BJ (cell line): ENCODE data around the gene SYAP1. TPM values are rescaled to one million over a fixed set of nuclear protein-coding genes. Genes with fewer than 3 reads are reported as not detected.
A peak's percentile ranks its signal among the peaks of the same experiment; 100 is the strongest.
"Not testable (repeated sequence)": the region's sequence is repeated elsewhere in the genome, so short reads cannot be mapped to it uniquely, and the experiment has no call there.

Experiments
- CTCF ChIA-PET: fragments of 350-600 bp; formaldehyde crosslinking; extraction: SDS; loops from one replicate; lab custom pipeline; 2021; ENCODE audit warnings: antibody characterized with exemption, inconsistent platforms; lab: Yijun Ruan, JAX
- POLR2A ChIA-PET: fragments of 300-600 bp; sonication (Branson Sonifier 250); formaldehyde crosslinking; extraction: SDS; loops from one replicate; lab custom pipeline; 2021; ENCODE audit warnings: antibody characterized with exemption; lab: Charles Lee
- DNase-seq: peaks from one replicate; pipeline ENCODE4 v3.0.0-alpha.2; 2011; ENCODE audit warnings: low read depth
- H3K27me3 ChIP-seq: 2 replicates; pipeline ENCODE4 v1.6.0; 2011; ENCODE audit warnings: low read length; ENCODE audit not compliant: control insufficient read depth, insufficient read depth
- H3K36me3 ChIP-seq: 2 replicates; pipeline ENCODE4 v1.5.1; 2011; ENCODE audit warnings: low read length; ENCODE audit not compliant: control insufficient read depth, insufficient read depth
- H3K4me3 ChIP-seq: 2 replicates; pipeline ENCODE4 v1.5.1; 2011; ENCODE audit warnings: low read depth, mild to moderate bottlenecking, control low read depth, low read length
- polyA plus RNA-seq: library from polyadenylated mRNA; depleted of rRNA; stranded (reverse); fragments of >200 nt; gene quantifications from 2 replicates; pipeline ENCODE4 v1.2.3, GENCODE V29; 2011
- TF ChIP-seq, protein P1 (sequence below): IDR thresholded peaks from 2 replicates; pipeline ENCODE4 v1.5.1; 2011; ENCODE audit warnings: low read depth, mild to moderate bottlenecking, control low read depth, inconsistent platforms, low read length, moderate library complexity; ENCODE audit not compliant: insufficient read depth

SYAP1 gene
- polyA plus RNA-seq, 1 experiment = 7.3 TPM

DNA sequence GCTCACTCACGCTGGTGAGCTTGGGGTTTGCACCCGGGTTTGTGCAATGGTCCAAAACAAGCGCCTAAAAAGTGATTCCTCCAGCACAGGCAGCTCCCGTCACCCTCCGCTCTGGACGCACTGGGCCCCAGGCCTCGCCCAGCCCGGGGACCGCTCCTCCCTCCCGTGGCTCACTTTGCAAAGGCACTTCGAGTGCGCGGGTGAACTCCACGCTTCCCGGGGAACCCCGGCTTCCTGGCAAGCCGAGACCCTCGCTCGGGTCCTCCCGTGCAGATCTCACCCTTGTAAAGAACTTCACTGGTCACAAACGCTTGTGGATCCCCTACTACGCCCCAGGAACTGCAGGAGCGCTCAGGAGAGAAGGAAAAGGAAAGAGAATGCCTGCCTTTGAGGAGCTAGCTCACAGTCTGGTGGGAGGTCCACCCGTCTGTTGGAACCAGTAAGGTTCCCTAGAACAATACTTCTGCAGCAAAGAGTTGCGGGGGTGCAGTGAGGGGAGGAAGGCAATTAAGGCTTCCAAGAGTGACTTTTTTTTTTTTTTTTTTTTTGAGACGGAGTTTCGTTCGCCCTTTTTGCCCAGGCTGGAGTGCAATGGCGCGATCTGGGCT, 6.8 kb upstream of the SYAP1 start, which contains the start of gene CTPS2:
Gene CTPS2 (minus strand): TSS at position 122 of the 608 bp plus-strand sequence. CDS start 9,767 bp downstream, outside the sequence.
- no peaks in the 10 kb centered on the region for H3K36me3 ChIP-seq
- no peaks in the 10 kb centered on the region for H3K27me3 ChIP-seq
- H3K4me3 ChIP-seq = peak within 1 kb of the TSS; percentile 64
- ChIA-PET POLR2A (no interaction called here), CTCF (interaction anchor here (0.6 kb wide), 1 partner anchor 1244 kb away, joined by 3 read pairs; no protein-coding TSS in a partner anchor)
- no peak for DNase-seq
- TF ChIP-seq, protein P1, sequence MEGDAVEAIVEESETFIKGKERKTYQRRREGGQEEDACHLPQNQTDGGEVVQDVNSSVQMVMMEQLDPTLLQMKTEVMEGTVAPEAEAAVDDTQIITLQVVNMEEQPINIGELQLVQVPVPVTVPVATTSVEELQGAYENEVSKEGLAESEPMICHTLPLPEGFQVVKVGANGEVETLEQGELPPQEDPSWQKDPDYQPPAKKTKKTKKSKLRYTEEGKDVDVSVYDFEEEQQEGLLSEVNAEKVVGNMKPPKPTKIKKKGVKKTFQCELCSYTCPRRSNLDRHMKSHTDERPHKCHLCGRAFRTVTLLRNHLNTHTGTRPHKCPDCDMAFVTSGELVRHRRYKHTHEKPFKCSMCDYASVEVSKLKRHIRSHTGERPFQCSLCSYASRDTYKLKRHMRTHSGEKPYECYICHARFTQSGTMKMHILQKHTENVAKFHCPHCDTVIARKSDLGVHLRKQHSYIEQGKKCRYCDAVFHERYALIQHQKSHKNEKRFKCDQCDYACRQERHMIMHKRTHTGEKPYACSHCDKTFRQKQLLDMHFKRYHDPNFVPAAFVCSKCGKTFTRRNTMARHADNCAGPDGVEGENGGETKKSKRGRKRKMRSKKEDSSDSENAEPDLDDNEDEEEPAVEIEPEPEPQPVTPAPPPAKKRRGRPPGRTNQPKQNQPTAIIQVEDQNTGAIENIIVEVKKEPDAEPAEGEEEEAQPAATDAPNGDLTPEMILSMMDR = no peak

DNA sequence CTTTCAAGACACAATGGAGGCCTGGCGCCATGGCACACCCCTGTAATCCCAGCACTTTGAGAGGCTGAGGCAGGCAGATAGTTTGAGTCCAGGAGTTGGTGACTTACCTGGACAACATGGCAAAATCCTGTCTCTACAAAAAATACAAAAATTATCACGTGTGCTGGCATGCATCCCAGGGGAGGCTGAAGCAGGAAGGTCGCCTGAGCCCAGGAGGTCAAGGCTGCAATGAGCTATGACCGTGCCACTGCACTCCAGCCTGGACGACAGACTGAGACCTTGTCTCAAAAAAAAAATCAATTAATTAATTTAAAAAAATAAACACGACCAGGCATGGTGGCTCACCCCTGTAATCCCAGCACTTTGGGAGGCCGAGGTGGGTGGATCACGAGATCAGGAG, 4.9 kb upstream of the SYAP1 start:
- POLR2A ChIA-PET = no interaction called here
- TF ChIP-seq, protein P1 = no peak

DNA sequence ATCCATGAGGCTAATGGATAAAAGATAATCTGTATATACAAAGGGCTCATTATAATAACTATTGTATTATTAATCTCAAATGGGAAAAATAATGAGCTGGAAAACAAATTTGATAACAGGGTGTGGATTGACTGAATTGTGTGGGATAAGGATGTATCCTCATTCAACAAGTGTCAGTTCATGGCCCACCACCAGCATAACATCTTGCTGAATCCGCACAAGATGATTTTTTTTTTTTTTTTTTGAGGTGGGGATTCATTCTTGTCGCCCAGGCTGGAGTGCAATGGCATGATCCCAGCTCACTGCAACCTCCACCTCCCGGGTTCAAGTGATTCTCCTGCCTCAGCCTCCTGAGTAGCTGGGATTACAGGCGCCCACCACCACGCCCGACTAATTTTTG, 3.8 kb upstream of the SYAP1 start:
- POLR2A ChIA-PET, DNase-seq, CTCF ChIA-PET, H3K27me3 ChIP-seq, H3K4me3 ChIP-seq, H3K36me3 ChIP-seq: not testable (repeated sequence)

More for the DNA sequence above, 4.9 kb upstream of the SYAP1 start:
- no peak for DNase-seq
- Histone ChIP-seq H3K27me3 (no peaks in the 10 kb centered on the region), H3K4me3 (no peak overlapping the region), H3K36me3 (no peaks in the 10 kb centered on the region)
- CTCF ChIA-PET = no interaction called here

DNA sequence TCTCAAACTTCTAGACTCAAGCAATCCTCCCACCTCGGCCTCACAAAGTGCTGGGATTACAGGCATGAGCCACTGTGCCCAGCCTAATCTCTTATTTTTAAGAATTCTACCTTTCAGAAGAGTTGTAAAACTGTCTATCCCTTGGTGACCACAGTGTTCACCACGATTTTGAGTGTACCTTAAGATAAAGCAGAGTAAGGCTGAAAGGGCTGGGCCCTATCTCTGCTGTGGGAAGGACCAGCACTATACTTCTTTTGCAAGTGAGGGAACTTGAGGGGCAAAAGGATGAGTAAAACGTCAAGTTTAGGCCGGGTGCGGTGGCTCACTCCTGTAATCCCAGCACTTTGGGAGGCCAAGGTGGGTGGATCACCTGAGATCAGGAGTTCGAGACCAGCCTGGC, 3.0 kb upstream of the SYAP1 start:
- POLR2A ChIA-PET, DNase-seq, H3K4me3 ChIP-seq, H3K27me3 ChIP-seq, CTCF ChIA-PET, H3K36me3 ChIP-seq: not testable (repeated sequence)

DNA sequence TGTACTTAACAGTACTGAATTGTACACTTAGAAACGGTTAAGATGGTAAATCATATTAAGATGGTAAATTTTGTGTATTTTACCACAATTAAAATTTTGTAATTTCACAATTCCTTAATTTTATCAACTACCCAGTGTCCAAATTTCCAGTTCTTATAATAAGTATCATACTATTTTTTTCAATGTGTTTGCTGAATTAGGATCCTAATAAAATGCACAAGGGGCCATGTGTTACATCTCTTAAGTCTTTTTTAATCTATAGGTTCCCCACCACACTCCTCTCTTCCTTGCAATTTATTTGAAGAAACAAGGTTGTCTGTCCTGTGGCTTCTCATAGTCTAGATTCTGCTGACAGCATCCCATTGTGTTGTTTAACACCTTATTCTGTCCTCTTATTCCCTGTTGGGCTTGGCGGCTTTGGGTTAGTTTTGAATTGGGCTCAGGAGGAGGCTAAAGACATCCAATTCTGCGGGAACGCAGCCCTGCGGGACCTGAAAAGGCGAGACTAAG, 533 bp upstream of the SYAP1 start:
- TF ChIP-seq, protein P1 = no peak
- peak overlapping the region; percentile 53 for H3K4me3 ChIP-seq
- no peak for DNase-seq
- H3K27me3 ChIP-seq = no peaks in the 10 kb centered on the region
- ChIA-PET POLR2A (no interaction called here), CTCF (no interaction called here)
- H3K36me3 ChIP-seq = no peaks in the 10 kb centered on the region

DNA sequence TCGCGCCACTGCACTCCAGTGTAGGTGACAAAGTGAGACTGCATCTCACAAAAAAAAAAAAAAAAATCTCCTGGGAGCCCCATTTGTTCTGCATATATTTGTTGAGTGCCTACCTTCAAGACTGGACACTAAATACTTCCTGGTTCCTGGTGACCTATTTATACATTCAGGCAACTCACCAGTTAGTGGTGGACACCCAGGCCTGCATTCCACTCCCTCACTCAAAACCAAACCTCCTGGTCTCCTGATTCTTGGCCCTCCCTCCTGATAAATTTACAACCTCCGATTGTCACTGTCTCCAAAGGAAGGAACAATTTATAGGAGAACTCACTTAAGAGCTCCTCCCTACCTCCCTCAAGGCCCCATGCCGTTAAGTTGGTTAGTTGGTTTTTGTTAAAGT, 3.1 kb downstream of the SYAP1 start:
- ChIA-PET POLR2A (no interaction called here), CTCF (interaction anchor here (0.7 kb wide), 1 partner anchor 324 kb away, joined by 5 read pairs; no protein-coding TSS in a partner anchor)
- no peak for DNase-seq
- no peak overlapping the region for H3K4me3 ChIP-seq
- H3K27me3 ChIP-seq = no peaks in the 10 kb centered on the region
- no peaks in the 10 kb centered on the region for H3K36me3 ChIP-seq
- TF ChIP-seq, protein P1 = no peak
